DLD1 (cell line): ENCODE data around the gene PEPD.

Source experiments
- in situ Hi-C: cut with HindIII; loops from 2 replicates; pipeline ENCODE4 v1.10.0; 2017; ENCODE audit warnings: low sequenced_read_pairs

Gene PEPD

DNA sequence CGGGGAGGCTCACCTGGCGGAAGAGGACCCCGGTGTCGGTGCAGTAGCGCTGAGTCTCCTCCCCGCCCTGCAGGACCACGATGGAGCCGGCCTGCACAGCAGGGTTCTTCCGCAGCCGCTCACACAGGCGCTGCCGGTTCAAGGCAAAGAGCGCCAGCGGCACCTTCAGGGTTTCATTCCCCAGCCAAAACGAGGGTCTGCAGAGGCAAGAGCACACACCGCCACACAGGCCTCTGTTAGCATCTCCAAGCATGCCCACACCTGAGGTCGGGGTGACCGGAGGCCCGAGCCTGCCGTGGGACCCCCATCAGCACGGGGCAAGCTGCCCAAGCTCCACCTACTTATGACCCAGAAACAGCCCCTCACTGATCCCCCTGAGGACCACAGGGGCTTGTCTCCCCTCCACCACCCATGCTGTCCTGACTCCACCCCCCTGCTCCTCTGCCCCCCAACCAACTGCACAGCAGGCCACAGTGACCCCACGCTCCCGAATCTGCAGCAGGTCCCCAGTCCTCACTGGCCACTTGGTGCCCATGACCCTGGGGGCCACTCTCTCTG lies 8.9 kb downstream of the PEPD start:
- in situ Hi-C loops: no loop called here

- in situ Hi-C loops: no loop called here
Observed at GRCh38 chr19:33512021-33512420, 9.6 kb downstream of the PEPD start.

DNA sequence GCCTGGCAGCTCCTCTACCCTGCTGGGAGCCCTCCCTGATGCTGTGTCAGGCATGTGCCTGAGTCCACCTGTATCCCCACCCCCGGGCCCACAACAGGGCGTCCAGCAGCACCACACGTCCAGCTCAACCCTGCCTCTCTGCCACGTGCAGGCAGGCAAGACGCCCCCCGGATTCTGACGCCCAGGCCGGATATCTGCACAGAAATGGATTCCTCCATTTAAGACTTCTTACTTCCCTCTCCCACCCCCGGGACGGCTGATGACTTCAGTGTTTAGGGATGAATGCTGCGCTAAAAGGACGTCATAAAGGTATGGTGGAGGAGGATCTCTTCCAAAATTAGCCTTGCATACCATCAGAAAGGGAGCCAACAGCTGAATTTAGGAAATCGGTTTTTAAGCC lies 10.2 kb downstream of the PEPD start:
- in situ Hi-C loops: no loop called here

DNA sequence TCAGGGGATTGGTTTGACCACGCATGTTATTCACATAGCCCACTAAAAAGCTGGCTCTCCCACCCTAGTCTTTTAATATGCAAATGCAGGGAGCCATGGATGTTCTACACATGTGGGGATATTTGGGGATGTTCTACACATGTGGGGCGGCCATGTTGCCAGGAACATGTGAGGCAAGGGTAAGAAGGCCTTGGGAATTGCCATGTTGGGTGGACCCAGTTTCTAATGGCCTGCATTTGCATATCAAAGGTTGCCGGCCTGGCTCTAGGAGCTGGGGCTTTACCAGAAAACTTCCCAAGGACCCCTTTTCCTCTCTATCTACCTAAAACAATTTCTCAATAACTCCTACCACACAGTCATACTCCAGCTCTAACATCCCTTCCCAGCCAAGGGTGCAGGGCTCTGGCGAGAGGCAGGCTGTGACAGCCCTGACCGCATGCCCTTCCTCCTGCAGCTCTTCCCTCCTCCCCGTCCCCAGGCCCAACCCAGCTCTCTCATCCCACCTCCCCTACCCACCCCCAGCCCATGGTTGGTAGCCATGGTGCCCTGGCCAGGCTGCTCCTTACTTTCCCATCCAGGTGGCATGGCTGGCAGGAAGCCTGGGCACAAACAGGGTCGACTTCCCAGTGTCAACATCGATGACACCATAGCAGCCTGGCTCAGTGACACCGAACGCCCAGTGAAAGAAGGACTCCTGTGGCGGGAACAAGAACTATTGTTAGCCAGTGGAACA lies 11.0 kb downstream of the PEPD start:
- in situ Hi-C loops: no loop called here

DNA sequence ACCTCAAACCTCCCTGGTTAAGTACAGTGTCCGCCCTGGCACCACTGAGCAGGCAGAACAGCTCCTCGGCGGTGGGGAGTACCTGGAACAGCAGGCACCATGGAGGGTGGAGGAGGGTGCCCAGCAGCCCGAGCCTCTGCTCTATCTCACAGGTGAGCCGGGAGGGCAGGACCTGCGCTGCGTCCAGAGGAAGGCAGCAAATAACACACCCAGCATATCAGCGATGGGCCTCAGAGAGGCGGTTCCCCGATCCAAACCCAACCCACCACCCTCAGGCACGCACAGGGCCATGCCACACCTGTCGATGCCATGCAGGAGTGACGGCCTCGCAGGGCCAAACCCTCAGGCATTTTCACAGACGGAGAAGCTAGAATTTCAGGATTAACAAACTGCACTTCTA lies 11.8 kb downstream of the PEPD start:
- in situ Hi-C loops: no loop called here

DNA sequence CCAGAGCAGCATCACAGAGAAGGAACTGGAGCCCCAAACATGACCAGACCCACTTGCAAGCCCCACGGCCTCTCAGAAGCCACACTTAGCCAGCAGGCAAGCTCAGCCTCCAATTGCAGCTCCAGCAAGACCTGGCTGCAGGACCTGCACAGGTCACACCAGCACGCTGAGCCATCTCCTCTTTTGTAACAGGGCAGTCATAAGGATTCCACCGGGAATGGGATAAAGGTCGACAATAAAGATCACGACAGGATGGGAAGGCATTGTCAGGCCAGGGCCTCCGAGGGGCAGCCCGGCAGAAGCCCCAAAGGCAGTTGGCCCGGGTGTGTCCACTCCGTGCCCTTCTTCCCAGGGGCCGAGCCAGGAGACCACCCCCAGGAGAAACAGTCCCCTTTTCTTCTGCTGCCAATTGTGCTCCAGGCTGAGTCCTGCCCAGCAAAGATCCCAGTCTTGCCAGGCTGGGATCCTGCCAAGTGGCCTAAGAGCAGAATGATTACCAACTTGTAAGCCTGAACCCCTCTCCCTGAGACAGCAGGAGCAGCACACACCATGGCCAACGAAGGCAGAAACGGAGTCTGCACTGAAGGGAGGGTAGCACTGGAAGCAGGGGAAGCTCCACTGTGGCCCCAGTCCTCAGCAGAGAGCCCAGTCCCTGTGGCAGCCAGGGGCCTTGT lies 12.5 kb downstream of the PEPD start:
- in situ Hi-C loops: no loop called here

- in situ Hi-C loops: no loop called here
Observed at GRCh38 chr19:33508431-33508830, 13.2 kb downstream of the PEPD start.

DNA sequence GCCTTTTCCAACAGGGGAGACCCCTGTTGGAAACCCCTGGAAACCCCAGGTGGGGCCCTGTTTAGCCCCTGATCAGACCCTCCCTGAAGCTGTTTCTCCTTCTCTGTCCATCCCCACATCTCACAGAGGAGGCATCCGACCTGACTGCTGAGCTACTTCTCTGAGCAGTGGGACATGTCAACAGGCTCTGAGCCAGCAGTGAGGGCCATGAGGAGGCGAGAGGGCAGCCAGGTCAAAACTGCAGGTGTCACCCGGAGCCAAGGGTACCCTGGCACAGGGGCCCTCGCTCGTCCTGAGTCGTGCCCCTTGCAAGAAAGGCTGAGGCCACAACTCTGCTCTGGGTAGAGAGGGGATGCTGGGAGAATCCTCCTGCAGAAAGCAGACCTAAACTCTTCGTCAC lies 13.6 kb downstream of the PEPD start:
- in situ Hi-C loops: no loop called here

DNA sequence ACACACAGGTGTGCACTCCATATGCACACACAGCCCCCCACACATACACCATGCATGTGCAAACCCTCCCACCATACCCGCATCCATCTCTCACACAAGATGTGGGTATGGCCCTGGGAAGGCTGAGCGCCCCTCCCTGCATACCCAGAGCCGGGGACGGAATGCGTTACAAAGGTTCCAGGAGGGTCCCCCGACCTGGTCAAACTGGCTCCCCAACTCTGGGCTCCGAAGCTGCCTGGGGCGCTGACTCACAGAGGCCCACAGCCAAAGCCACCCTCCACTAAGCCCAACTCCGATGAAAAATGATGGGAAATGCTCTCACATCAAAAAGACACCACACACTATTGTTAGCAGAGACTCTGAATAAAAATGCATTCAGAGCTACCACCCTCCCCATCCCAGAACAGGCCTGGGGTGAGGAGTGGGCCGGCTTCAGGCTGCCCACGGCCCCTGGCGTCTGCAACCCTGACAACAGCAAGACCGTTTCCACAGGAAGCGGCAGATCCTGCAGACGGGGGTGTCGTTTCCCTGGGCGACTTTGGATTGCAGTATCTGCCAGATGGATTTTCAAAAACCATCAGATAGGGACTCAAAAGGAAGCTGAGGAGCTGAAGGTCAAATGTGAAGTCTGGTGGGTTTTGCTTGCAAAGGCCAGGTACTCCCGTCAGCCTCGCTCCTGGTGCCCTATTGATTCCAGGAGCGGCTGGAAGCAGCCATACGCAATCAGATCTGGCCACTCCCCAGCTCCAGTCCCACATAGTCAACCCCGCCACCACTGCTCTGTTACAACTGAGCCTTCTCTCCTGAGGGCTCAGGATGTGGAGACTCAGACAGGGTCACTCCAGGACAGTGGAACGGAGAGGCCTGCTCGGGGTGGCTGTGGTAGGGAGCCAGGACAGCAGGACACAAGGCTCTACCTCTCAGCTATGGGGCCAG lies 14.3 kb downstream of the PEPD start:
- in situ Hi-C loops: no loop called here

- in situ Hi-C loops: no loop called here
Observed at GRCh38 chr19:33506498-33506897, 15.1 kb downstream of the PEPD start.

GRCh38 chr19:33505823-33506222 lies 15.8 kb downstream of the PEPD start:
- in situ Hi-C loops: no loop called here

DNA sequence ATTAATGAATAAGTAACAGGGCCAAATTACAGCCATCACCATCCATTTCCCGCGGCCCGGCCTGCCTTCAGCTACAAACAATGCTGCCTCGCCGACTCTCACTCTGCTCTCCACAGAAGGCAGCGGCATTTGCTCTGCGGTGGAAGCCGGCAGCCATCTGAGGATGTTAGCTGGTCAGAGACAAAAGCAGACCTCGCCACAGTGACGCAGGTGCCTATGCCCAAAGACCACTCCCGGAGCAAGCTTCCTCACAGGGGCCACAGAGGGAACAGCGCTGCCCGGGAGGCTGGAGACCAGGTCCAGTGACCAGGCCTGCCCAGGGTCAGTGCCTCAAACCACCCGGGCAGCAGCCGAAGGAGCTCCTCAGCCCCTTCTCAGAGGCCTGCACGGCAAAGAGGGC lies 16.4 kb downstream of the PEPD start:
- in situ Hi-C loops: no loop called here

GRCh38 chr19:33504058-33504444 lies 17.5 kb downstream of the PEPD start:
- in situ Hi-C loops: no loop called here

- in situ Hi-C loops: no loop called here
Observed at GRCh38 chr19:33503433-33504057, 18.0 kb downstream of the PEPD start.

DNA sequence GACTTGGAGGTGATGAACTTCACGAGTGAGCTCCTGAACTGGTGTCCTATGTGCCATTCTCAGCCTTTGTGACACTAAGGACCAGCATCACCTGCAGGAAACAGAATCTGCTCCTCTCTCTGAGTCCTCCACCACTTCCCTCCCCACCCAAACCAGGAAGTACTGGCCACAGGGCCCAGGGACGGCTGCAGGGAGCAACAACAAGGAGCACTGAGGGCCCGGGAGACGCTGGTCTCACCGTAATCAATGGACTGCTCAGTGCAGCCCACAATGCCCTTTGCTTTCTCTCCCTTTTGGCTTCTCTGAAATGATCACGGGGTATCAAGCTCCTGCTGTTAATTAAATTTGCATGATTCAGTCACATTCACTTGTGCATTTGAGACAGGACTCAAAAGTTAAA lies 18.6 kb downstream of the PEPD start:
- in situ Hi-C loops: no loop called here

DNA sequence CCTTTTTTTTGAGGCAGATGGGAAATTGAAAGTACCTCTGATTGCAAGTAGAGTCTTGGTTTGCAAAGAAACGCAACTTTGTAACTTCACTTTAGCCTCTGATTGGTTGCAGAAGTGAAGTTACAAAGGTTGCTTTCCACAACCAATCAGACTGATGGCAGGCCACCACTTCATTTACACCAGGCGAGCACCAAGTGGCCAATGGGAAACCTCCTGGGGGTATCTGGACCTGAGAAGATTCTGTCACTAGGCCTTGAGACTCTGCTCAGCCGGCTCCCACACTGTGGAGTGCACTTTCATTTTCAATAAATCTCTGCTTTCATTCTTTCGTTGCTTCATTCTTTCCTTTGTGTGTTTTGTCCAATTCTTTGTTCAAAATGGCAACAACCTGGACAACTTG lies 19.1 kb downstream of the PEPD start:
- in situ Hi-C loops: no loop called here

GRCh38 chr19:33501693-33502356 lies 19.8 kb downstream of the PEPD start:
- in situ Hi-C loops: no loop called here

GRCh38 chr19:33500991-33501390 lies 20.6 kb downstream of the PEPD start:
- in situ Hi-C loops: no loop called here

GRCh38 chr19:33500586-33500985 lies 21.0 kb downstream of the PEPD start:
- in situ Hi-C loops: no loop called here
